Caco-2 (cell line): ENCODE data around the gene SLC7A8. TPM values are rescaled to one million over a fixed set of nuclear protein-coding genes. Genes with fewer than 3 reads are reported as not detected.

ENCODE experiments used
- BruUV-seq: library from RNA; stranded (reverse); fragments of 400-500 nt; replicated peaks from 2 replicates; lab custom pipeline; 2021; lab: Mats Ljungman, UMichigan
- CTCF ChIA-PET: fragments of 300-600 bp; sonication (Branson Sonifier 250); formaldehyde crosslinking; loops from one replicate; lab custom pipeline; 2022; ENCODE audit warnings: antibody characterized with exemption; lab: Charles Lee
- POLR2A ChIA-PET: fragments of 300-600 bp; sonication (Branson Sonifier 250); formaldehyde crosslinking; loops from one replicate; lab custom pipeline; 2022; ENCODE audit warnings: antibody characterized with exemption; lab: Charles Lee
- DNase-seq, 2 experiments: peaks; one replicate each; pipeline versions ENCODE4 v3.0.0 to v3.0.0-alpha.2; 2020 to 2022
- H3K27me3 ChIP-seq: replicated peaks from 2 replicates; pipeline ENCODE4 v1.6.0; 2011; ENCODE audit warnings: low read length; ENCODE audit not compliant: control insufficient read depth, insufficient read depth
- H3K36me3 ChIP-seq: 2 replicates; pipeline ENCODE4 v1.5.1; 2011; ENCODE audit warnings: low read length; ENCODE audit not compliant: control insufficient read depth, insufficient read depth
- H3K4me1 ChIP-seq: fragments of 250-450 bp; sonication (Bioruptor Pico); 2 replicates; pipeline ENCODE4 v1.5.1; 2020; ENCODE audit warnings: mild to moderate bottlenecking
- H3K4me3 ChIP-seq: 2 replicates; pipeline ENCODE4 v1.5.1; 2011; ENCODE audit warnings: low read depth, mild to moderate bottlenecking, control low read depth, low read length
- H3K9me3 ChIP-seq: fragments of 250-450 bp; sonication (Bioruptor Pico); 2 replicates; pipeline ENCODE4 v1.5.1; 2020; ENCODE audit warnings: mild to moderate bottlenecking, moderate library complexity
- H3K27ac Mint-ChIP-seq: one replicate; pipeline ENCODE4 v1.8.0; 2022; ENCODE audit warnings: mixed read lengths; ENCODE audit not compliant: unreplicated experiment
- H3K27me3 Mint-ChIP-seq: one replicate; pipeline ENCODE4 v1.8.0; 2022; ENCODE audit warnings: mixed read lengths; ENCODE audit not compliant: insufficient read depth, unreplicated experiment
- H3K36me3 Mint-ChIP-seq: one replicate; pipeline ENCODE4 v1.8.0; 2022; ENCODE audit warnings: mild to moderate bottlenecking, mixed read lengths; ENCODE audit not compliant: insufficient read depth, unreplicated experiment
- H3K4me1 Mint-ChIP-seq: one replicate; pipeline ENCODE4 v1.8.0; 2022; ENCODE audit warnings: low read depth, mixed read lengths; ENCODE audit not compliant: unreplicated experiment
- H3K4me3 Mint-ChIP-seq: one replicate; pipeline ENCODE4 v1.8.0; 2022; ENCODE audit warnings: mild to moderate bottlenecking, moderate library complexity, mixed read lengths; ENCODE audit not compliant: unreplicated experiment
- H3K9me3 Mint-ChIP-seq: one replicate; pipeline ENCODE4 v1.8.0; 2022; ENCODE audit warnings: mixed read lengths; ENCODE audit not compliant: unreplicated experiment
- CTCF ChIP-seq, 2 experiments: fragments of 200-600 bp in 1 of 2; IDR thresholded peaks; 1 replicate in 1 of 2; 2 replicates in 1 of 2; pipeline versions ENCODE4 v1.5.1 to v1.8.0; 2011 to 2022; ENCODE audit warnings: antibody characterized with exemption in 1 of 2, control low read depth in 1 of 2, inconsistent platforms in 1 of 2, low read depth in 1 of 2, low read length in 1 of 2, mild to moderate bottlenecking in 1 of 2, moderate library complexity in 1 of 2; ENCODE audit not compliant: insufficient read depth in 1 of 2, severe bottlenecking in 1 of 2, unreplicated experiment in 1 of 2
- intact Hi-C: fragments of 100-400 bp; cut with micrococcal nuclease; formaldehyde crosslinking; loops from one replicate; pipeline ENCODE4 v1.10.0; 2022; ENCODE audit not compliant: unreplicated experiment
- total RNA-seq: library from RNA; stranded (reverse); gene quantifications from 2 replicates; pipeline ENCODE4 v1.2.3, GENCODE V29; 2022

Gene SLC7A8
- total RNA-seq, 1 experiment from 2014 or later: 26.9 TPM

- intact Hi-C loops: loop anchor here (1.0 to 2.0 kb wide), 2 partner anchors 28 to 37 kb away; partner anchors contain the start of gene SLC7A8
- Histone ChIP-seq H3K36me3 (no peaks in the 10 kb centered on the region), H3K9me3 (no peaks in the 10 kb centered on the region), H3K4me1 (peaks cover 29% of the 10 kb centered on the region), H3K27me3 (no peaks in the 10 kb centered on the region), H3K4me3 (no peak overlapping the region)
- H3K27me3 Mint-ChIP-seq: no peaks in the 10 kb centered on the region
- ChIA-PET POLR2A (interaction anchor here (0.9 to 1.0 kb wide), 2 partner anchors 27 to 51 kb away, joined by 3 to 5 read pairs; partner anchors contain the start of genes ACIN1 and C14orf119), CTCF (interaction anchor here (0.9 to 2.4 kb wide), 3 partner anchors 16 to 36 kb away, joined by 3 to 17 read pairs (median 3); no protein-coding TSS in a partner anchor)
- H3K4me1 Mint-ChIP-seq: peaks cover 26% of the 10 kb centered on the region
- BruUV-seq: no TSS peak
- H3K27ac Mint-ChIP-seq: peak overlapping the region; percentile 54
- DNase-seq: peak; percentile 71 to 85
- H3K36me3 Mint-ChIP-seq: peaks cover 5% of the 10 kb centered on the region
- peak overlapping the region; percentile 1 for H3K4me3 Mint-ChIP-seq
- TF ChIP-seq CTCF (IDR thresholded peaks at IDR 0.05; ENCODE audit: insufficient read depth in 1 of 2, low read depth in 1 of 2, low read length in 1 of 2, severe bottlenecking in 1 of 2, unreplicated experiment in 1 of 2): no peak
- no peaks in the 10 kb centered on the region for H3K9me3 Mint-ChIP-seq
These were observed 37.6 kb downstream of the SLC7A8 start for GRCh38 chr14:23145794-23146350.

- Histone ChIP-seq H3K27me3 (no peaks in the 10 kb centered on the region), H3K9me3 (no peaks in the 10 kb centered on the region), H3K4me1 (peaks cover 29% of the 10 kb centered on the region), H3K36me3 (no peaks in the 10 kb centered on the region), H3K4me3 (no peak overlapping the region)
- Mint-ChIP-seq H3K36me3 (peaks cover 5% of the 10 kb centered on the region), H3K27ac (no peak overlapping the region), H3K4me1 (peaks cover 20% of the 10 kb centered on the region), H3K4me3 (no peak overlapping the region), H3K9me3 (no peaks in the 10 kb centered on the region), H3K27me3 (no peaks in the 10 kb centered on the region)
- ChIA-PET CTCF (interaction anchor here (0.7 kb wide), 1 partner anchor 23 kb away, joined by 3 read pairs; no protein-coding TSS in a partner anchor), POLR2A (no interaction called here)
- DNase-seq: no peak
- TF ChIP-seq CTCF (IDR thresholded peaks at IDR 0.05; ENCODE audit: insufficient read depth in 1 of 2, low read depth in 1 of 2, low read length in 1 of 2, severe bottlenecking in 1 of 2, unreplicated experiment in 1 of 2): no peak
- intact Hi-C loops: no loop called here
- BruUV-seq: no TSS peak
These were observed 39.5 kb downstream of the SLC7A8 start for GRCh38 chr14:23143911-23144310.

DNA sequence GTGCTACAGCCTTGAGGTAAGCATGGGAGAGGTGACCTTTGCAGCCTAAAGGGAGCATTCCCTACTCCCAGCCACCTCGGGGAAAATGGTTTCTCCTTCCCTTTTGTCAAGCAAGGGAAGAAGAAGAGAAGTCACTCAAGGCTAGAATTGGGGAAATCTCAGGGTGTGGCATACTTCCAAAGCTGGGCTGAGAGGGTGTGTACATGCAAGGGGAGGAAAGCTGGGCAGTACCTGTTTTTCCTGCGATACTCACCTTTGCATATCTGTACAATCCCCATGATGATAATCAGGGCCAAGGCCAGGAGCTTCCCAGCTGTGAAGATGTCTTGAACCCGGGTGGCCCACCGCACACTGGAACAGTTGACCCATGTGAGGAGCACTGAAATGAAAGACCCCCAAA lies 40.6 kb downstream of the SLC7A8 start:
- ChIA-PET CTCF (no interaction called here), POLR2A (no interaction called here)
- no TSS peak for BruUV-seq
- H3K36me3 ChIP-seq: no peaks in the 10 kb centered on the region
- no peaks in the 10 kb centered on the region for H3K27me3 ChIP-seq
- H3K27me3 Mint-ChIP-seq: no peaks in the 10 kb centered on the region
- no peak for DNase-seq
- H3K4me3 Mint-ChIP-seq: no peak overlapping the region
- no peaks in the 10 kb centered on the region for H3K9me3 Mint-ChIP-seq
- H3K36me3 Mint-ChIP-seq: no peaks in the 10 kb centered on the region
- no peak overlapping the region for H3K4me3 ChIP-seq
- no peaks in the 10 kb centered on the region for H3K9me3 ChIP-seq
- no peak overlapping the region for H3K27ac Mint-ChIP-seq
- peaks cover 20% of the 10 kb centered on the region for H3K4me1 Mint-ChIP-seq
- TF ChIP-seq CTCF (IDR thresholded peaks at IDR 0.05; ENCODE audit: insufficient read depth in 1 of 2, low read depth in 1 of 2, low read length in 1 of 2, severe bottlenecking in 1 of 2, unreplicated experiment in 1 of 2): no peak
- H3K4me1 ChIP-seq: peaks cover 29% of the 10 kb centered on the region
- intact Hi-C loops: no loop called here
